H54 (cell line): ENCODE measurements around the gene SEMA5A.

ENCODE experiments used
- DNase-seq: peaks from one replicate; pipeline ENCODE4 v3.0.0; 2011; ENCODE audit warnings: low spot score, mixed read lengths; ENCODE audit not compliant: insufficient read length
- FAIRE-seq: peaks from 3 replicates; lab custom pipeline; 2011; peaks lifted over from hg19 to GRCh38; lab: Jason Lieb, UNC
- POLR2A ChIP-seq: IDR thresholded peaks from 2 replicates; pipeline ENCODE4 v1.6.1; 2011; ENCODE audit warnings: low read depth, mild to moderate bottlenecking, low read length

The SEMA5A gene

GRCh38 chr5:9207817-9208418 is 338.0 kb downstream of the SEMA5A start:
- TF ChIP-seq POLR2A = no peak
- no peak for FAIRE-seq
- DNase-seq = peak; percentile 20

DNA sequence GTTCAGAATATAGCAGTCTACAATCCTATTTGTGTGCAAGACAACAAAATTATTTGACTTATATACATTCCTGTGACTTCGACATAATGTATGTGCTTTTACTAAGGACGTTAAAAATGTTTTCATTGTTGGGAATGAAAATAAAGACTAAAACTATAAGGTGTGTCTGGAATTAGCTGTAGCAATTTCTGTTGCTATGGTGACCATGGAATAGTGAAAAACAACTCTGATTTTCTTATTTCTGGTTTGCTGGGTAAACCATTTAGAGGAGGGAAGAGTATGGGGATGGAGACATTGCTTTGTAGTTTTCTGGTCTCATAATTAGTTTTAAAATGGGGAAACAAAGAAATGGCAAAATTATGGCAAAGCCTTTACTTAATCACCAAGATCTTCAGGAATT is 343.2 kb downstream of the SEMA5A start:
- no peak for TF ChIP-seq POLR2A
- DNase-seq (no peak), FAIRE-seq (no peak)

DNA sequence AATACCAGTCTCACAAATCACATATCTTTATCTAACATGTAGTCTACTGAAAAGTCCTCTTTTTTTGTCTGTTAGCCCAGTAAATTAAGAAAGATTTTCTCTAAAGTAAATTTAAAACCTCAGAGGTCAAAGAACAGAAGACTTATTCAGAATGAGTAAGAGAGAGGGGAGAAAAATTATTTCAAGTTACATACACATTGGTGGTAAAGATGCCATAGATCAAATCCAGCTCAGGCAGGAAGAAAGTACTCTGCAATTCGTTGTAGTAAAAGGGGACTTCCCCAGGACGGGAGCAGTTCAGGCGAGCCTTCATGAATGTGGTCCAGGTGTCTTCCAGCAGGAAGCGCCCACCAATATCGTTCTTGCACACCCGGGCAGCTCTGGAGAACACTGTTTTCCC is 344.1 kb downstream of the SEMA5A start:
- DNase-seq (no peak), FAIRE-seq (no peak)
- no peak for TF ChIP-seq POLR2A

DNA sequence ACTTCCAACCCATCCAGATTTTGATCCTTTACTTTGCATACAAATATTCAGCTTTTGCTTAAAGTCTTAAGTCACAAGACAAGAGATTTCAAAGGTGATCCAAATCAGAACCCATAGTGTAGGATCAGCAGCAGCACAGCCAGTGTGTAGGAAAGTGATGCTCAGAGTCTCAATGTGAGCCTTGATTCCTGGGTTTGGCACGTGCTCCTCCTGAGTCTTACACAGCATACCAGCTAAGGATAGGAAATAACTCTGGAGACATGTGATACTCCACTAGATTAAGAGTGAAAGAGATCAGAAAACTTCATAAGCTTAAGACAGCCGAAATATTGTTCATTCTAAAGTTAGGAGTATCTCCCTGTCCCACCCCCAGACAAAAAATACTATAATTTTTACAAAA is 344.9 kb downstream of the SEMA5A start:
- TF ChIP-seq POLR2A = no peak
- no peak for FAIRE-seq
- no peak for DNase-seq

DNA sequence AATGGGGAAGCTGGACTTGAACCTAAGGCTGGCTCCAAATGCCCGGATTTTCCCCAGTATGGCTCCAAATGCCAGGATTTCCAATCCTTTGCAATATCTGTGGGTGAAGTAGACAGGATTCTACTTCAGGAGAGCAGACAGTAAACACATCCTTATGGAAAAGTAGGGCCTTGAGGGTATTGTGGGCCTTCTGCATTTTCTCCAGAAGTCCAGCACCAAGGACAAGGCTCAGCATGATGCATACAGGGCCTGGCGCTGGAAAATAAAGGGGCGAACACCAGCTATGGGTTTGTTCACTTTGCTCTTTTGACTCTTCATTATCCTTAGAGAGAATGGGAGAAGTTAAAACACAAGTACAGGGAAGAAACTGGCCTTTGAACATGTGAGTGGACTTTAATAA is 347.5 kb downstream of the SEMA5A start:
- TF ChIP-seq POLR2A = no peak
- no peak for DNase-seq

DNA sequence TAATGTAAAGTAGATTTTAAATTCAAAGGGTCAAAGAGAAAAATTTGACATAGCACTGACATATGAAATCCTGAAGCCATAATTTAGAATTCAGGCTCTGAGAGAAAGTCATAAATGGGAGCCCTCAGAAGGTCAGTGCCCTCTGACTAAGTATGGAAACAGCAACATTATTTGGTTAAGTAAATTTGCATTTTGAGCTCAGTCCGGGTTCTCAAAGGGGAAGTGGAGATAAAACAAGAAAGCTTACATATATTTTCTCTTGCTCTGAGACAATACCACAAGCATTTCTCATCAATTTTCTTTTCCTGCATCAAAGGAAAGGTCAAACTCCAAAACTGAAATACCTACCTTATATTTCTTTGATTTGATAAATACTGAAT is 348.0 kb downstream of the SEMA5A start:
- DNase-seq (no peak), FAIRE-seq (no peak)
- no peak for TF ChIP-seq POLR2A

More for the DNA sequence above, 347.5 kb downstream of the SEMA5A start:
- FAIRE-seq = no peak

- TF ChIP-seq POLR2A = no peak
- DNase-seq (peak; percentile 50), FAIRE-seq (peak; percentile 75)
Observed at GRCh38 chr5:9196403-9197227, 349.3 kb downstream of the SEMA5A start.

DNA sequence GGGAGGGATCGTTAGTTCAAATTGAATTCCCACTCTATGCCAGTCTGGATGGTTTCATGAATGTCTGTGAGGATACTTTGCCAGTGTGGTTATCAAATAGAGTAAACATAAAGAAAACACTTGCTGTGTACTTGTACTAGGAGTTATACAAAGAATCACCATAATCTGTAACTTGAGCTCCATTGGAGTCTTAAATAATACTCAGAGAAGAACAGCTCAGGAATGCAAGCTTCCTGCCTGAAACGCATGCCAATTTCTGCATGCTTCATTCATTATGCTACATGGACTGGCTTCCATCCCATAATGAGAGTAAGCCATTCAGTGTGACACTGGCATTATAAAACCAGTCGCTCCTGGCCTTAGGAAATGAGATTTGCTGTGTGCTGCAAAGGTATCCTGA is 351.4 kb downstream of the SEMA5A start:
- no peak for FAIRE-seq
- TF ChIP-seq POLR2A = no peak
- no peak for DNase-seq

DNA sequence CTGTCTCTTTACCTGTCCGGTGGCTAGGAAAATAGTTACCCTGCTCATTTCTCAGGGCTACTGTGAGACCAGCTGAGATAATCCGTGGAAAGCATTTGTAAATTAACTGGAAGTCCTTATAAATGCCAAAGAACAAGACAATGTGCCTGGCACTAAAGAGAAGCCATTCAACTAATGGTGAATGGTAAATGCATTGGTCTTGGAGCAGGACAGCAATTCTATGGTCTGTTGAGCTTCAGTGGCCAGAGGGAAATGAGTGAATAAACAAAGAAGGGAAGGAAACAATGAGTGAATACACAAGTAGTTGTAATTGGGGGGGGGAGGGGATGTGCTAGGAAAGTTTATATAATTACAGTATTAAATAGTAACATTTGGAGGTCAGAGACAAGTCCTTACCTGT is 353.6 kb downstream of the SEMA5A start:
- TF ChIP-seq POLR2A = no peak
- FAIRE-seq (no peak), DNase-seq (no peak)

- FAIRE-seq (no peak), DNase-seq (no peak)
- no peak for TF ChIP-seq POLR2A
Observed at GRCh38 chr5:9189681-9190080, 356.2 kb downstream of the SEMA5A start.

DNA sequence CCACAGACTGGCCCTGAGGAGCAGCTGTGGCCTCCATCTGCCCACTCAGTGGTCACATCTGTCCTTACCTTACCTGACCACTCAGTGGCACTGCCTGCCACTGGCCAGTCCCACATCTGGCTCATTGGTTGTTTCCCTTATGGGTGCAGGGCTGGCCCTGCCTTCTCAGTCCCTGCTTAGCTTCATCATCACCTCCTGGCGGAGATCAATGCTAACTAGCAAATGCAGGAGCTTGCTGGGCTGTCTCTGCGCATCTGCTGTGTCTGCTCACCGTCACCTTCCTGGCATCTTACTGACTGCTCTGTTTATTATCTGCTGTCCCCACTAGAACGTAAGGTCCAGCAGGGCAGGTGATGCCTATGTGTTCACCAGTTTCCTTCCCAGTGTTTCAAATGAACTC is 356.9 kb downstream of the SEMA5A start:
- DNase-seq (no peak), FAIRE-seq (no peak)
- TF ChIP-seq POLR2A = no peak

DNA sequence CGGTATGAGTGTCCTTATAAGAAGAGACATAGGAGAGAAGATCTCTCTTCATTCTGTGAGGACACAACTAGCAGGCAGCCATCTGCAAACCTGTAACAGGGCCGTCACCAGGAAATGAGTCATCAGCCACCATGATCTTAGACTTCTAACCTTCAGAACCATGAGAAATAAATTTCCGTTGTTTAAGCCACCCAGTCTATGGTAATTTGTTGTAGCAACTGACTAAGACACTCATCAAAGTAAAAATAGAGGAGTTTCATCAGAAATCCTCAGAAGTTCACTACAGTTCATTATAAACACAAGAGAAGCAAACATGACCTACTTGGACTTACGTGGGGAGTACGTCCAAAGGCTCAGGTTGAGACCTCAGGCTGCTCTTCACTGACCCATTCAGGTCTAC is 357.7 kb downstream of the SEMA5A start:
- no peak for TF ChIP-seq POLR2A
- DNase-seq = peak; percentile 27
- FAIRE-seq = peak; percentile 73

DNA sequence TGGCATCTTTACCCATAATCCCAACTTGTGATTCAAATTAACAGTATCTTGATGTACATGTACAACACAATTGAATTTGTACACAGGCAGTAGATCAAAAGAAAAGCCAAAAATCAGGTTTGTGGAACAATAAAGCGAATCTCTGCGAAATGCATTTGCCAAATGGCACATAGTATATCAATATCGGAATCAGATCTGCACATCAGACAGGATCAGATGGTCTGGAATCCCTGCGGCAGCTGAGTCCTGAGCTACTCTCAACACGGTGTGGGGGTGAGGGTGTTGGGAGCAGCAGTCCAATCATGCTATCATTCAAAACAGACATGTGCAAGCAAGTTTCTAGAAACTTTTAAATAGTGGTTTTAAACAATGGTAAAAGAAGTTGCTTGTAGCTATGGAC is 358.3 kb downstream of the SEMA5A start:
- FAIRE-seq = no peak
- no peak for TF ChIP-seq POLR2A
- DNase-seq = no peak

DNA sequence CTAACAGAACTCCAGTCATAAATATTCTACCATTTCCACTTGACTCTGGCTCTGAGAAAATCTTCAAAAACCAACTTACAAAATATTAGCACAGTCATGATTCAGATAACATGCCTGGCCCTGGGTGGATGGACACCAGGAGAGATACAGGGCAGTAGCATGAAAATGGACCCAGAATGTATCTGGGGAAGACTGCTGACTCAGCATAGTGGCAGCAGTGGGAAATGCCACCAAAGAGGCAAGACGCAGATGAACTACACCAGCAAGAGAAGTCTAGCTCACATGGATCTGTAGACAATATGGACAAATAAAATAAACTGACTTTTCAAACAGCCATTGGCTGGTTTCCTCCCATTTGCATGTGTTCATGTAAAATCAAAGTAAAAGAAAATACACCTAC is 359.8 kb downstream of the SEMA5A start:
- FAIRE-seq (no peak), DNase-seq (no peak)
- no peak for TF ChIP-seq POLR2A

- FAIRE-seq (no peak), DNase-seq (no peak)
- TF ChIP-seq POLR2A = no peak
Observed at GRCh38 chr5:9183992-9184391, 361.9 kb downstream of the SEMA5A start.
